H7 (cell line): ENCODE measurements around the gene HJURP. TPM values are rescaled to one million over a fixed set of nuclear protein-coding genes. Genes with fewer than 3 reads are reported as not detected.

ENCODE experiments used
- DNase-seq: peaks from one replicate; pipeline ENCODE4 v3.0.0; 2012
- H3K27me3 ChIP-seq: 2 replicates; pipeline ENCODE4 v1.6.0; 2011; ENCODE audit warnings: mild to moderate bottlenecking, low read length; ENCODE audit not compliant: control insufficient read depth, insufficient read depth
- H3K36me3 ChIP-seq: replicated peaks from 2 replicates; pipeline ENCODE4 v1.5.1; 2011; ENCODE audit warnings: low read length; ENCODE audit not compliant: control insufficient read depth, insufficient read depth
- H3K4me3 ChIP-seq: 2 replicates; pipeline ENCODE4 v1.5.1; 2011; ENCODE audit warnings: low read depth, mild to moderate bottlenecking, control low read depth, low read length, moderate library complexity; ENCODE audit not compliant: insufficient read depth
- total RNA-seq: library from RNA; depleted of rRNA; stranded (reverse); fragments of >200 nt; shearing (Covaris generic); gene quantifications from 2 replicates; pipeline ENCODE4 v1.2.3, GENCODE V29; 2014; rRNA removed

Gene HJURP
- total RNA-seq, 1 experiment from 2014 or later: 61.6 TPM

GRCh38 chr2:233789554-233789953 lies 64.8 kb downstream of the HJURP start:
- Histone ChIP-seq H3K27me3 (no peaks in the 10 kb centered on the region), H3K4me3 (no peak overlapping the region), H3K36me3 (no peaks in the 10 kb centered on the region)
- DNase-seq: no peak

Other genes starting within 250 kb of the HJURP start
- 0.22 TPM in 1 of 2 replicates, not detected in the other for gene UGT1A8, start 236.9 kb downstream of the HJURP start, total RNA-seq
- not detected in 2 replicates for gene UGT1A10, start 218.1 kb downstream of the HJURP start, total RNA-seq
- gene UGT1A9, start 182.6 kb downstream of the HJURP start, total RNA-seq: not detected in 2 replicates
- 0.07 TPM in 1 of 2 replicates, not detected in the other for gene UGT1A7, start 172.6 kb downstream of the HJURP start, total RNA-seq
- not detected in 2 replicates for gene UGT1A6, start 161.6 kb downstream of the HJURP start, total RNA-seq
- gene UGT1A5, start 141.6 kb downstream of the HJURP start, total RNA-seq: not detected in 2 replicates
- 0.07 TPM in 1 of 2 replicates, not detected in the other for gene UGT1A4, start 135.8 kb downstream of the HJURP start, total RNA-seq
- gene UGT1A3, start 125.5 kb downstream of the HJURP start, total RNA-seq: not detected in 2 replicates
- not detected in 2 replicates for gene UGT1A1, start 94.3 kb downstream of the HJURP start, total RNA-seq
- not detected in 2 replicates for gene MROH2A, start 76.2 kb downstream of the HJURP start, total RNA-seq
- 0.31 TPM in 1 of 2 replicates, not detected in the other for gene TRPM8, start 62.8 kb upstream of the HJURP start, total RNA-seq
- not detected in 2 replicates for gene SPP2, start 196.2 kb upstream of the HJURP start, total RNA-seq